Mammary epithelial cell (primary cell): ENCODE measurements around the gene MRPL45.
"Not testable (repeated sequence)": the region's sequence is repeated elsewhere in the genome, so short reads cannot be mapped to it uniquely, and the experiment has no call there.

Source experiments
- EZH2 ChIP-seq: IDR thresholded peaks from 2 replicates; pipeline ENCODE4 v1.6.1; 2012; ENCODE audit warnings: low read length, inconsistent platforms, borderline replicate concordance
- TF ChIP-seq, protein P1 (sequence below), 2 donors: IDR thresholded peaks in 1 of 2; conservative IDR thresholded peaks in 1 of 2; 2 replicates each; pipeline ENCODE4 v1.5.1; 2011 to 2012; ENCODE audit warnings: inconsistent platforms in 2 of 2, low read length in 2 of 2, mild to moderate bottlenecking in 2 of 2, control low read depth in 1 of 2, low read depth in 1 of 2; ENCODE audit not compliant: insufficient read depth in 1 of 2; ENCODE audit errors: extremely low read depth in 1 of 2

- TF ChIP-seq, protein P1, sequence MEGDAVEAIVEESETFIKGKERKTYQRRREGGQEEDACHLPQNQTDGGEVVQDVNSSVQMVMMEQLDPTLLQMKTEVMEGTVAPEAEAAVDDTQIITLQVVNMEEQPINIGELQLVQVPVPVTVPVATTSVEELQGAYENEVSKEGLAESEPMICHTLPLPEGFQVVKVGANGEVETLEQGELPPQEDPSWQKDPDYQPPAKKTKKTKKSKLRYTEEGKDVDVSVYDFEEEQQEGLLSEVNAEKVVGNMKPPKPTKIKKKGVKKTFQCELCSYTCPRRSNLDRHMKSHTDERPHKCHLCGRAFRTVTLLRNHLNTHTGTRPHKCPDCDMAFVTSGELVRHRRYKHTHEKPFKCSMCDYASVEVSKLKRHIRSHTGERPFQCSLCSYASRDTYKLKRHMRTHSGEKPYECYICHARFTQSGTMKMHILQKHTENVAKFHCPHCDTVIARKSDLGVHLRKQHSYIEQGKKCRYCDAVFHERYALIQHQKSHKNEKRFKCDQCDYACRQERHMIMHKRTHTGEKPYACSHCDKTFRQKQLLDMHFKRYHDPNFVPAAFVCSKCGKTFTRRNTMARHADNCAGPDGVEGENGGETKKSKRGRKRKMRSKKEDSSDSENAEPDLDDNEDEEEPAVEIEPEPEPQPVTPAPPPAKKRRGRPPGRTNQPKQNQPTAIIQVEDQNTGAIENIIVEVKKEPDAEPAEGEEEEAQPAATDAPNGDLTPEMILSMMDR (conservative IDR thresholded peaks at IDR 0.05 in 1 of 2, IDR thresholded peaks at IDR 0.05 in 1 of 2; ENCODE audit: extremely low read depth in 1 of 2, insufficient read depth in 1 of 2, low read depth in 1 of 2, low read length in 2 of 2) = not testable (repeated sequence)
- TF ChIP-seq EZH2 = not testable (repeated sequence)
These were observed 10.4 kb upstream of the MRPL45 start for GRCh38 chr17:38286501-38287091.
